ENCODE measurements around the gene C10orf120. TPM values are rescaled to one million over a fixed set of nuclear protein-coding genes. Genes with fewer than 3 reads are reported as not detected.

The C10orf120 gene
- total and polyA plus RNA-seq, 2 experiments from 2014 or later, result not detected

DNA sequence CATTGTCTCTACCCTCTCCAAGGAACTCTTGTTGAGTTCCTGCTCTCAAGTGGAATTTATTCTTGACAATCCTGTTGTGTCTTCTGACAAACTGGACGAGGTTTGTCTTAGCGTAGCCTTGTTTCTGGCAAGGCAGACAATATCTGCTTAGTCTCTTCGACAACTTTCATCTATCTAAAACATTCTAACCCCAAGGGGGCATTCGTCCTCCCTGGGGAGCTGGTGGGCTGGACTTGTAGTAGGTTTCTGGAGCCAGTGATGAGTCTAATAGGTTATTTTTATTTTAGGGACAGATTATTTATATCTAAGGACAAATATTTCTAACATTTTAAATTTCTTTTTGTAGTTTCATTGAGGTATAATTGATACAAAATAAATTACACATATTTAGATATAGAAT, 7.3 kb upstream of the C10orf120 start (continued):
- TF ChIP-seq CTCF (conservative IDR thresholded peaks at IDR 0.05; ENCODE audit: low read depth in 2 of 2) (no peak), CREB1 (CRISPR knock-in tag; IDR thresholded peaks at IDR 0.05; ENCODE audit: low read depth) (no peak)
- TF ChIP-seq, protein P1, sequence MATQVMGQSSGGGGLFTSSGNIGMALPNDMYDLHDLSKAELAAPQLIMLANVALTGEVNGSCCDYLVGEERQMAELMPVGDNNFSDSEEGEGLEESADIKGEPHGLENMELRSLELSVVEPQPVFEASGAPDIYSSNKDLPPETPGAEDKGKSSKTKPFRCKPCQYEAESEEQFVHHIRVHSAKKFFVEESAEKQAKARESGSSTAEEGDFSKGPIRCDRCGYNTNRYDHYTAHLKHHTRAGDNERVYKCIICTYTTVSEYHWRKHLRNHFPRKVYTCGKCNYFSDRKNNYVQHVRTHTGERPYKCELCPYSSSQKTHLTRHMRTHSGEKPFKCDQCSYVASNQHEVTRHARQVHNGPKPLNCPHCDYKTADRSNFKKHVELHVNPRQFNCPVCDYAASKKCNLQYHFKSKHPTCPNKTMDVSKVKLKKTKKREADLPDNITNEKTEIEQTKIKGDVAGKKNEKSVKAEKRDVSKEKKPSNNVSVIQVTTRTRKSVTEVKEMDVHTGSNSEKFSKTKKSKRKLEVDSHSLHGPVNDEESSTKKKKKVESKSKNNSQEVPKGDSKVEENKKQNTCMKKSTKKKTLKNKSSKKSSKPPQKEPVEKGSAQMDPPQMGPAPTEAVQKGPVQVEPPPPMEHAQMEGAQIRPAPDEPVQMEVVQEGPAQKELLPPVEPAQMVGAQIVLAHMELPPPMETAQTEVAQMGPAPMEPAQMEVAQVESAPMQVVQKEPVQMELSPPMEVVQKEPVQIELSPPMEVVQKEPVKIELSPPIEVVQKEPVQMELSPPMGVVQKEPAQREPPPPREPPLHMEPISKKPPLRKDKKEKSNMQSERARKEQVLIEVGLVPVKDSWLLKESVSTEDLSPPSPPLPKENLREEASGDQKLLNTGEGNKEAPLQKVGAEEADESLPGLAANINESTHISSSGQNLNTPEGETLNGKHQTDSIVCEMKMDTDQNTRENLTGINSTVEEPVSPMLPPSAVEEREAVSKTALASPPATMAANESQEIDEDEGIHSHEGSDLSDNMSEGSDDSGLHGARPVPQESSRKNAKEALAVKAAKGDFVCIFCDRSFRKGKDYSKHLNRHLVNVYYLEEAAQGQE (IDR thresholded peaks at IDR 0.05; ENCODE audit: unreplicated experiment), result no peak

- no peaks in the 10 kb centered on the region for H3K27me3 ChIP-seq (ENCODE audit: insufficient read depth)
- ATAC-seq (no peak), DNase-seq (ENCODE audit: low spot score) (no peak)
- peaks cover 8% of the 10 kb centered on the region; the same call in 1 of the 2 replicates for H3K4me1 ChIP-seq (ENCODE audit: insufficient read depth)
- H3K36me3 Mint-ChIP-seq (ENCODE audit: low read depth), result no peaks in the 10 kb centered on the region
- peaks cover 26% of the 10 kb centered on the region for H3K4me1 Mint-ChIP-seq
- H3K9me3 Mint-ChIP-seq, result no peaks in the 10 kb centered on the region; the same call in 2 of the 3 replicates
- H3K27ac Mint-ChIP-seq, result no peak overlapping the region
- H3K27me3 Mint-ChIP-seq (ENCODE audit: insufficient read depth, low read depth, poor library complexity), result peaks cover 2% of the 10 kb centered on the region
- H3K4me2 ChIP-seq, result no peak overlapping the region
- H4K20me1 ChIP-seq (replicated peaks; ENCODE audit: insufficient read depth), result no peaks in the 10 kb centered on the region
- TF ChIP-seq ZNF462 (CRISPR knock-in tag; IDR thresholded peaks at IDR 0.05) (no peak), EZH2phosphoT487 (IDR thresholded peaks at IDR 0.05; ENCODE audit: unreplicated experiment) (no peak), JUNB (IDR thresholded peaks at IDR 0.05; ENCODE audit: unreplicated experiment) (no peak)
- no peaks in the 10 kb centered on the region for H3K36me3 ChIP-seq (ENCODE audit: insufficient read depth)
- H3K27ac ChIP-seq (ENCODE audit: low read depth), result no peak overlapping the region
- no peak overlapping the region for H3K4me3 ChIP-seq
- no peaks in the 10 kb centered on the region for H3K9me2 ChIP-seq (ENCODE audit: insufficient read depth)
- H2AFZ ChIP-seq, result no peak overlapping the region
- no peaks in the 10 kb centered on the region for H3F3A ChIP-seq (replicated peaks; ENCODE audit: low read depth)
- H3K79me2 ChIP-seq (replicated peaks; ENCODE audit: insufficient read depth), result no peaks in the 10 kb centered on the region
- H3K4me3 Mint-ChIP-seq, result no peak overlapping the region
Measured at GRCh38 chr10:122706467-122706866, 6.8 kb upstream of the C10orf120 start.

All from GM23338 (cell line).